ENCODE results near the gene SERGEF. TPM values are rescaled to one million over a fixed set of nuclear protein-coding genes. Genes with fewer than 3 reads are reported as not detected.
A peak's percentile ranks its signal among the peaks of the same experiment; 100 is the strongest.

Gene SERGEF
- total and polyA plus RNA-seq, 2 of the 4 experiments (the other 2 are of a cell fraction): 12.2 to 18.1 TPM

DNA sequence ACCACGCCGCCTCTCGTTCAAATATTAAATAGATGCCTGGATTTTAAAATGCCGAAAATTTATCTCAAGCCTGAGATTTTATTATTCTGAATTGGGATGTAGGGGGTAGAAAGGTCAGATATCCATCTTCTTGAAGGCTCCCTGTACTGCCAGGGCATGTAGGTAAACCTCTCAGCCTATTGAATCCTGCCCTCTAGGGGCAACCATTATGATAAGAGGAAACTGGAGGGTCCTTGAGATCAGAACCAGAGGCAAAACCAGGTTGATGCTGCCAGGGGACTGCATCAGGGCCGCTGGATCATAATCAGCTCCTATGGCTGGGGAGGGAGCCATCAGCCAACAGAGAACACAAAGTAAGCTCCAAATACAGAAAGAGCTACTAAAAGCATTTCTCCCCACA is 185.8 kb downstream of the SERGEF start:
- Histone ChIP-seq H3K9me1 (ENCODE audit: insufficient read depth, low read length) (peaks cover 6% of the 10 kb centered on the region; the same call in 1 of the 2 replicates), H3K23ac (ENCODE audit: low read depth, low read length) (no peak overlapping the region), H3K4me2 (ENCODE audit: low read depth, low read length) (no peak overlapping the region), H3K27me3 (ENCODE audit: control insufficient read depth, insufficient read depth, low read length) (no peaks in the 10 kb centered on the region), H4K91ac (ENCODE audit: insufficient read depth, low read depth, low read length) (no peak overlapping the region), H2BK120ac (ENCODE audit: low read depth, low read length) (no peak overlapping the region), H2AK9ac (replicated peaks; ENCODE audit: low read depth, low read length, poor library complexity) (no peak overlapping the region), H3K56ac (ENCODE audit: extremely low read depth, insufficient read depth, low read length) (no peak overlapping the region), H2AK5ac (ENCODE audit: low read depth, low read length) (no peak overlapping the region), H4K20me1 (ENCODE audit: insufficient read depth, low read length) (peaks cover 3% of the 10 kb centered on the region; the same call in 1 of the 2 replicates), H3K18ac (ENCODE audit: low read depth, low read length) (no peak overlapping the region), H2BK15ac (ENCODE audit: low read depth, low read length) (no peak overlapping the region), H3K9me3 (ENCODE audit: control insufficient read depth, insufficient read depth, low read length) (no peaks in the 10 kb centered on the region), H3K4me1 (ENCODE audit: control insufficient read depth, insufficient read depth, low read length) (peaks cover 10% of the 10 kb centered on the region), H3K4ac (ENCODE audit: low read depth, low read length) (no peak overlapping the region), H4K8ac (ENCODE audit: low read depth in 2 of 2, low read length in 2 of 2) (no peak overlapping the region), H3K9ac (ENCODE audit: low read depth, low read length) (no peak overlapping the region), H3K27ac (ENCODE audit: insufficient read depth, low read length) (no peak overlapping the region), H3K14ac (replicated peaks; ENCODE audit: low read depth, low read length) (no peak overlapping the region), H3K4me3 (ENCODE audit: insufficient read depth, low read depth, low read length) (no peak overlapping the region), H2AFZ (replicated peaks; ENCODE audit: low read length, poor library complexity) (no peak overlapping the region), H4K5ac (ENCODE audit: low read depth, low read length) (no peak overlapping the region), H3K79me1 (ENCODE audit: low read depth in 1 of 2, low read length in 2 of 2) (no peaks in the 10 kb centered on the region), H2BK5ac (ENCODE audit: low read depth, low read length, poor library complexity, severe bottlenecking) (no peak overlapping the region), H2BK20ac (ENCODE audit: low read depth, low read length) (no peak overlapping the region), H3K36me3 (ENCODE audit: control insufficient read depth, insufficient read depth, low read length) (no peaks in the 10 kb centered on the region)
- BruUV-seq (replicated peaks): no TSS peak
- TF ChIP-seq SMC3 (IDR thresholded peaks at IDR 0.05; ENCODE audit: low read depth, low read length) (no peak), MXI1 (IDR thresholded peaks at IDR 0.05; ENCODE audit: borderline replicate concordance, low read depth, low read length) (no peak), POLR2A (IDR thresholded peaks at IDR 0.05; ENCODE audit: low read depth, low read length) (no peak), MAFK (IDR thresholded peaks at IDR 0.05; ENCODE audit: low read depth, low read length) (no peak), CHD1 (IDR thresholded peaks at IDR 0.05; ENCODE audit: low read depth, low read length) (no peak), BHLHE40 (IDR thresholded peaks at IDR 0.05; ENCODE audit: low read depth, low read length) (no peak), FOS (IDR thresholded peaks at IDR 0.05; ENCODE audit: low read depth, low read length) (no peak), RFX5 (IDR thresholded peaks at IDR 0.05; ENCODE audit: low read depth, low read length) (no peak), NFE2L2 (IDR thresholded peaks at IDR 0.05; ENCODE audit: low read depth, low read length) (no peak), CEBPB (IDR thresholded peaks at IDR 0.05; ENCODE audit: low read depth, low read length) (no peak), MAZ (IDR thresholded peaks at IDR 0.05; ENCODE audit: borderline replicate concordance, low read depth, low read length) (no peak), RCOR1 (IDR thresholded peaks at IDR 0.05; ENCODE audit: insufficient replicate concordance, low read length) (no peak), RAD21 (IDR thresholded peaks at IDR 0.05; ENCODE audit: low read length) (0 out of 2 replicates have a peak, but pooled peaks have one; percentile 4)
- TF ChIP-seq, protein P1, sequence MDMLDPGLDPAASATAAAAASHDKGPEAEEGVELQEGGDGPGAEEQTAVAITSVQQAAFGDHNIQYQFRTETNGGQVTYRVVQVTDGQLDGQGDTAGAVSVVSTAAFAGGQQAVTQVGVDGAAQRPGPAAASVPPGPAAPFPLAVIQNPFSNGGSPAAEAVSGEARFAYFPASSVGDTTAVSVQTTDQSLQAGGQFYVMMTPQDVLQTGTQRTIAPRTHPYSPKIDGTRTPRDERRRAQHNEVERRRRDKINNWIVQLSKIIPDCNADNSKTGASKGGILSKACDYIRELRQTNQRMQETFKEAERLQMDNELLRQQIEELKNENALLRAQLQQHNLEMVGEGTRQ (IDR thresholded peaks at IDR 0.05; ENCODE audit: low read depth, low read length): no peak
- TF ChIP-seq, protein P2, sequence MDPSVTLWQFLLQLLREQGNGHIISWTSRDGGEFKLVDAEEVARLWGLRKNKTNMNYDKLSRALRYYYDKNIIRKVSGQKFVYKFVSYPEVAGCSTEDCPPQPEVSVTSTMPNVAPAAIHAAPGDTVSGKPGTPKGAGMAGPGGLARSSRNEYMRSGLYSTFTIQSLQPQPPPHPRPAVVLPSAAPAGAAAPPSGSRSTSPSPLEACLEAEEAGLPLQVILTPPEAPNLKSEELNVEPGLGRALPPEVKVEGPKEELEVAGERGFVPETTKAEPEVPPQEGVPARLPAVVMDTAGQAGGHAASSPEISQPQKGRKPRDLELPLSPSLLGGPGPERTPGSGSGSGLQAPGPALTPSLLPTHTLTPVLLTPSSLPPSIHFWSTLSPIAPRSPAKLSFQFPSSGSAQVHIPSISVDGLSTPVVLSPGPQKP (IDR thresholded peaks at IDR 0.05; ENCODE audit: borderline replicate concordance, low read depth, low read length): no peak
- TF ChIP-seq, protein P3, sequence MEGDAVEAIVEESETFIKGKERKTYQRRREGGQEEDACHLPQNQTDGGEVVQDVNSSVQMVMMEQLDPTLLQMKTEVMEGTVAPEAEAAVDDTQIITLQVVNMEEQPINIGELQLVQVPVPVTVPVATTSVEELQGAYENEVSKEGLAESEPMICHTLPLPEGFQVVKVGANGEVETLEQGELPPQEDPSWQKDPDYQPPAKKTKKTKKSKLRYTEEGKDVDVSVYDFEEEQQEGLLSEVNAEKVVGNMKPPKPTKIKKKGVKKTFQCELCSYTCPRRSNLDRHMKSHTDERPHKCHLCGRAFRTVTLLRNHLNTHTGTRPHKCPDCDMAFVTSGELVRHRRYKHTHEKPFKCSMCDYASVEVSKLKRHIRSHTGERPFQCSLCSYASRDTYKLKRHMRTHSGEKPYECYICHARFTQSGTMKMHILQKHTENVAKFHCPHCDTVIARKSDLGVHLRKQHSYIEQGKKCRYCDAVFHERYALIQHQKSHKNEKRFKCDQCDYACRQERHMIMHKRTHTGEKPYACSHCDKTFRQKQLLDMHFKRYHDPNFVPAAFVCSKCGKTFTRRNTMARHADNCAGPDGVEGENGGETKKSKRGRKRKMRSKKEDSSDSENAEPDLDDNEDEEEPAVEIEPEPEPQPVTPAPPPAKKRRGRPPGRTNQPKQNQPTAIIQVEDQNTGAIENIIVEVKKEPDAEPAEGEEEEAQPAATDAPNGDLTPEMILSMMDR (conservative IDR thresholded peaks at IDR 0.05; ENCODE audit: low read depth, low read length): peak; percentile 24; the same call in 1 of the 2 replicates
- dilution Hi-C loops (cut with HindIII; ENCODE audit: low sequenced_read_pairs, unreplicated experiment): no loop called here
- CTCF ChIA-PET: interaction anchor here (0.5 to 1.5 kb wide), 5 partner anchors 9 to 151 kb away, joined by 3 read pairs; no protein-coding TSS in a partner anchor
- POLR2A ChIA-PET (ENCODE audit: unreplicated experiment): no interaction called here
- WGBS, 2 experiments (ENCODE audit: extremely low coverage in 2 of 2, insufficient read length in 1 of 2): no CpG with 5 or more reads among the region's 5 CpGs
- in situ Hi-C loops (cut with MboI; ENCODE audit: low sequenced_read_pairs): no loop called here
- ATAC-seq (ENCODE audit: low read depth): no peak
- intact Hi-C loops (cut with micrococcal nuclease): loop anchor here (10.0 kb wide), 1 partner anchor 58 kb away; no protein-coding TSS in a partner anchor
- no peak for DNase-seq

Measured in IMR-90 (cell line).